HG03460 (cell line): Measurements from ENCODE around the gene ARMC3.

Experiments
- ATAC-seq: cut with Tn5 transposase; IDR thresholded peaks from one replicate; pipeline ENCODE4 v1.9.1; 2021; ENCODE audit not compliant: unreplicated experiment

The ARMC3 gene

GRCh38 chr10:22988581-22989360 is 60.9 kb downstream of the ARMC3 start:
- ATAC-seq, result no peak

- no peak for ATAC-seq
Measured at GRCh38 chr10:22990443-22990842, 62.6 kb downstream of the ARMC3 start.

GRCh38 chr10:22992075-22992474 is 64.2 kb downstream of the ARMC3 start:
- ATAC-seq, result no peak

GRCh38 chr10:22992621-22993020 is 64.8 kb downstream of the ARMC3 start:
- no peak for ATAC-seq

- no peak for ATAC-seq
Measured at GRCh38 chr10:22993314-22993713, 65.5 kb downstream of the ARMC3 start.

GRCh38 chr10:22997096-22997495 is 69.2 kb downstream of the ARMC3 start:
- no peak for ATAC-seq

GRCh38 chr10:22998091-22998490 is 70.2 kb downstream of the ARMC3 start:
- ATAC-seq, result no peak

- ATAC-seq, result no peak
Measured at GRCh38 chr10:22999942-23000341, 72.1 kb downstream of the ARMC3 start.

GRCh38 chr10:23001901-23002516 is 74.2 kb downstream of the ARMC3 start:
- no peak for ATAC-seq

GRCh38 chr10:23005150-23005549 is 77.3 kb downstream of the ARMC3 start:
- ATAC-seq, result no peak

GRCh38 chr10:23013581-23014335 is 85.9 kb downstream of the ARMC3 start:
- ATAC-seq, result no peak

GRCh38 chr10:23015021-23015707 is 87.3 kb downstream of the ARMC3 start:
- no peak for ATAC-seq

GRCh38 chr10:23016636-23017035 is 88.8 kb downstream of the ARMC3 start:
- ATAC-seq, result no peak

GRCh38 chr10:23019633-23020032 is 91.8 kb downstream of the ARMC3 start:
- no peak for ATAC-seq

GRCh38 chr10:23021430-23021829 is 93.6 kb downstream of the ARMC3 start:
- no peak for ATAC-seq

GRCh38 chr10:23024002-23024401 is 96.1 kb downstream of the ARMC3 start:
- no peak for ATAC-seq

GRCh38 chr10:23031318-23031717 is 103.5 kb downstream of the ARMC3 start:
- ATAC-seq, result no peak

- no peak for ATAC-seq
Measured at GRCh38 chr10:23034790-23035189, 106.9 kb downstream of the ARMC3 start.

- no peak for ATAC-seq
Measured at GRCh38 chr10:23035569-23035968, 107.7 kb downstream of the ARMC3 start.

GRCh38 chr10:23037152-23037551 is 109.3 kb downstream of the ARMC3 start:
- ATAC-seq, result no peak

- ATAC-seq, result no peak
Measured at GRCh38 chr10:23037561-23037960, 109.7 kb downstream of the ARMC3 start.
